Peyer's patch (tissue), 4 donors: Measurements from ENCODE around the gene CPT1C.

ENCODE experiments used
- CTCF ChIP-seq, 6 experiments: fragments of 450-650 bp in 4 of 6; fragments of 200-600 bp in 2 of 6; sonication (generic) in 1 of 6; IDR thresholded peaks; one replicate each; pipeline ENCODE4 v1.5.1; 2017 to 2019; ENCODE audit warnings: antibody characterized with exemption in 6 of 6, mild to moderate bottlenecking in 3 of 6, moderate library complexity in 1 of 6
- POLR2A ChIP-seq, 2 donors: fragments of 450-650 bp; IDR thresholded peaks; one replicate each; pipeline ENCODE4 v1.5.1; 2017; ENCODE audit warnings: antibody characterized with exemption in 2 of 2, mild to moderate bottlenecking in 2 of 2, moderate library complexity in 2 of 2

GRCh38 chr19:49690079-49690655, 749 bp upstream of the CPT1C start:
- TF ChIP-seq POLR2A (IDR thresholded peaks at IDR 0.05): no peak
- TF ChIP-seq CTCF (IDR thresholded peaks at IDR 0.05): peak in 1 of 6 experiments; percentile 0
